ENCODE results near the gene USE1.

GRCh38 chr19:17225053-17225452 lies 9.9 kb downstream of the USE1 start:
- no peak for TF ChIP-seq POLR2A (IDR thresholded peaks at IDR 0.05)
- no peak for TF ChIP-seq CTCF (IDR thresholded peaks at IDR 0.05)
- no peak for TF ChIP-seq POLR2AphosphoS5 (IDR thresholded peaks at IDR 0.05)
- TF ChIP-seq EP300 (IDR thresholded peaks at IDR 0.05) = no peak

Measured in upper lobe of left lung (tissue), 4 donors.